T1000 (cell line): ENCODE measurements around the gene NUDT8.
"Not testable (repeated sequence)": the region's sequence is repeated elsewhere in the genome, so short reads cannot be mapped to it uniquely, and the experiment has no call there.

ENCODE experiments used
- DNase-seq: peaks from one replicate; lab custom pipeline; 2025; ENCODE audit warnings: mixed read lengths; lab: John Stamatoyannopoulos, UW

NUDT8 gene

DNA sequence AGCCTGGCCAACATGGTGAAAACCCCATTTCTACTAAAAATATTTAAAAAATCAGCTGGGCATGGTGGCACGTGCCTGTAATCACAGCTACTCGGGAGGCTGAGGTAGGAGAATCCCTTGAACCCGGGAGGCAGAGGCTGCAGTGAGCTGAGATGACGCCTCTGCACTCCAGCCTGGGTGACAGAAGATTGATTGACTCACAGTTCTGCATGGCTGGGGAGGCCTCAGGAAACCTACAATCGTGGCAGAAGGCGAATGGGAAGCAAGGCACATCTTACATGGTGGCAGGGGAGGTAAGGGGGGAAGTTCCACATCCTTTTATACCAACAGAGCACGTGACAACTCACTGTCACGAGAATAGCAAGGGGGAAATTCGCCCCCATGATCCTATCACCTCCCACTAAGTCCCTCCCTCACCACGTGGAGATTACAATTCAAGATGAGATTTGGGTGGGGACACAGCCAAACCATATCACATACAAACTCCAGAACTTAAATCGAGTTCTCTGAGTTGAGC is 40.8 kb downstream of the NUDT8 start:
- DNase-seq, result not testable (repeated sequence)

GRCh38 chr11:67588136-67588503 is 41.6 kb downstream of the NUDT8 start:
- no peak for DNase-seq

- no peak for DNase-seq
Observed at GRCh38 chr11:67586568-67587250, 43.0 kb downstream of the NUDT8 start.

- no peak for DNase-seq
Observed at GRCh38 chr11:67585911-67586310, 43.8 kb downstream of the NUDT8 start.

DNA sequence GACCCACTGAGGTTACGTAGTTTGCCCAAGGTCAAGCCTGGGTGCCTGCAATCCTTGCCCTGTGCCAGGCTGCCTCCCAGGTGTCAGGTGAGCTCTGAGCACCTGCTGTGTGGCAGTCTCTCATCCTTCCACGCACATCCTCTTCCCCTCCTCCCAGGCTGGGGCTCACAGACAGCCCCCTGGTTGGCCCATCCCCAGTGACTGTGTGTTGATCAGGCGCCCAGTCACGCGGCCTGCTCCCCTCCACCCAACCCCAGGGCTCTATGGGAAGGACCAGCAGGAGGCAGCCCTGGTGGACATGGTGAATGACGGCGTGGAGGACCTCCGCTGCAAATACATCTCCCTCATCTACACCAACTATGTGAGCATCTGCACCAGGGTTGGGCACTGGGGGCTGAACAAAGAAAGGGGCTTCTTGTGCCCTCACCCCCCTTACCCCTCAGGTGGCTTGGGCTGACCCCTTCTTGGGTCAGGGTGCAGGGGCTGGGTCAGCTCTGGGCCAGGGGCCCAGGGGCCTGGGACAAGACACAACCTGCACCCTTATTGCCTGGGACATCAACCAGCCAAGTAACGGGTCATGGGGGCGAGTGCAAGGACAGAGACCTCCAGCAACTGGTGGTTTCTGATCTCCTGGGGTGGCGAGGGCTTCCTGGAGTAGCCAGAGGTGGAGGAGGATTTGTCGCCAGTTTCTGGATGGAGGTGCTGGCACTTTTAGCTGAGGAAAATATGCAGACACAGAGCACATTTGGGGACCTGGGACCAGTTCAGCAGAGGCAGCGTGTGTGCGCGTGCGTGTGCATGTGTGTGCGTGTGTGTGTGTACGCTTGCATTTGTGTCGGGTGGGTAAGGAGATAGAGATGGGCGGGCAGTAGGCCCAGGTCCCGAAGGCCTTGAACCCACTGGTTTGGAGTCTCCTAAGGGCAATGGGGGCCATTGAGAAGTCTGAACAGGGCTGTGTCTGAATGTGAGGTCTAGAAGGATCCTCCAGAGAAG is 44.6 kb downstream of the NUDT8 start:
- no peak for DNase-seq

- DNase-seq, result peak; percentile 21
Observed at GRCh38 chr11:67584205-67584880, 45.4 kb downstream of the NUDT8 start.

- peak; percentile 84 for DNase-seq
Observed at GRCh38 chr11:67583247-67584204, 46.2 kb downstream of the NUDT8 start, which contains the start of gene GSTP1. TSS of gene GSTP1 (plus strand) at chr11:67583812. CDS start at chr11:67583844, 32 bp downstream.

- DNase-seq, result no peak
Observed at GRCh38 chr11:67582011-67582410, 47.7 kb downstream of the NUDT8 start.

DNA sequence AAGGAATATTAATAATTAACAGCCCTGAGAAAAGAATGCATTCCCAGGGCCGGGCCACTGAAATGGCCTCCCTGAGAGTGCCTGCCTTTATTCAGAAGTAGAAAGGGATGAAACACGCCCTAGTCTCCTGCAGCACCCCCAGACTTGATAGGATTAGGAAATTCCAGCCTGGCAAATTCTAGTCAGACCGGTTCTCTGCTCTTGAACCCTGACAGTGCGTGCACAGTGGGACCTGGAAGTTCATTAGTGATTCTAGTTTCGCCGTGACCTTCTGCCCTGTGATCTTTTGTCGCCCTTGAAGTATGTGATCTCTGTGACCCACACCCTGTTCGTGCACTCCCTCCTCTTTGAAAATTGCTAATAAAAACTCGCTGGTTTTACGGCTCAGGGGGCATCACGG is 48.3 kb downstream of the NUDT8 start:
- no peak for DNase-seq

GRCh38 chr11:67577951-67578350 is 51.8 kb downstream of the NUDT8 start:
- DNase-seq, result no peak
